Mucosa of rectum (tissue), 2 donors: ENCODE data around the gene PDE3A.

ENCODE experiments used
- H3K27ac ChIP-seq, 2 donors: one replicate each; pipeline ENCODE4 v1.7.0; 2013; ENCODE audit warnings: inconsistent platforms in 2 of 2, low read depth in 2 of 2, low read length in 2 of 2
- H3K27me3 ChIP-seq, 2 donors: one replicate each; pipeline ENCODE4 v1.7.0; 2013; ENCODE audit warnings: low read length in 2 of 2; ENCODE audit not compliant: control insufficient read depth in 2 of 2, insufficient read depth in 2 of 2
- H3K36me3 ChIP-seq, 2 donors: one replicate each; pipeline ENCODE4 v1.7.0; 2013; ENCODE audit warnings: low read length in 2 of 2; ENCODE audit not compliant: control insufficient read depth in 2 of 2, insufficient read depth in 2 of 2
- H3K4me1 ChIP-seq, 2 donors: one replicate each; pipeline ENCODE4 v1.7.0; 2013; ENCODE audit warnings: low read length in 2 of 2, mild to moderate bottlenecking in 1 of 2; ENCODE audit not compliant: control insufficient read depth in 2 of 2, insufficient read depth in 2 of 2
- H3K4me3 ChIP-seq, 2 donors: one replicate each; pipeline ENCODE4 v1.7.0; 2013; ENCODE audit warnings: low read length in 2 of 2
- H3K9ac ChIP-seq, 2 donors: one replicate each; pipeline ENCODE4 v1.7.0; 2013; ENCODE audit warnings: low read length in 2 of 2, low read depth in 1 of 2, mild to moderate bottlenecking in 1 of 2
- H3K9me3 ChIP-seq, 2 donors: one replicate each; pipeline ENCODE4 v1.7.0; 2013; ENCODE audit warnings: low read length in 2 of 2; ENCODE audit not compliant: control insufficient read depth in 2 of 2
- donor health status: healthy.
- donor health status: Normal muscosa, but diverticular disease.

Gene PDE3A

GRCh38 chr12:20510811-20511210 lies 142.5 kb downstream of the PDE3A start:
- Histone ChIP-seq H3K9ac (no peak overlapping the region), H3K9me3 (no peaks in the 10 kb centered on the region), H3K4me1 (no peaks in the 10 kb centered on the region), H3K36me3 (no peaks in the 10 kb centered on the region), H3K4me3 (no peak overlapping the region), H3K27ac (no peak overlapping the region), H3K27me3 (no peaks in the 10 kb centered on the region)

- Histone ChIP-seq H3K9ac (no peak overlapping the region), H3K27ac (no peak overlapping the region), H3K36me3 (no peaks in the 10 kb centered on the region), H3K9me3 (no peaks in the 10 kb centered on the region), H3K4me1 (no peaks in the 10 kb centered on the region), H3K4me3 (no peak overlapping the region), H3K27me3 (no peaks in the 10 kb centered on the region)
These were observed 144.9 kb downstream of the PDE3A start for GRCh38 chr12:20513189-20513588.

- H3K4me1 ChIP-seq: no peaks in the 10 kb centered on the region
- no peak overlapping the region for H3K27ac ChIP-seq
These were observed 146.3 kb downstream of the PDE3A start for GRCh38 chr12:20514598-20514997.

GRCh38 chr12:20520532-20520931 lies 152.2 kb downstream of the PDE3A start:
- Histone ChIP-seq H3K9me3 (no peaks in the 10 kb centered on the region), H3K27me3 (no peaks in the 10 kb centered on the region), H3K4me3 (no peak overlapping the region), H3K27ac (no peak overlapping the region), H3K36me3 (no peaks in the 10 kb centered on the region), H3K4me1 (no peaks in the 10 kb centered on the region), H3K9ac (no peak overlapping the region)

More at GRCh38 chr12:20514598-20514997, 146.3 kb downstream of the PDE3A start:
- no peak overlapping the region for H3K4me3 ChIP-seq
- no peaks in the 10 kb centered on the region for H3K9me3 ChIP-seq
- H3K27me3 ChIP-seq: no peaks in the 10 kb centered on the region
- H3K36me3 ChIP-seq: no peaks in the 10 kb centered on the region
- H3K9ac ChIP-seq: no peak overlapping the region

- Histone ChIP-seq H3K9me3 (no peaks in the 10 kb centered on the region), H3K4me3 (no peak overlapping the region), H3K27ac (no peak overlapping the region), H3K9ac (no peak overlapping the region), H3K4me1 (no peaks in the 10 kb centered on the region), H3K27me3 (no peaks in the 10 kb centered on the region), H3K36me3 (no peaks in the 10 kb centered on the region)
These were observed 155.3 kb downstream of the PDE3A start for GRCh38 chr12:20523658-20524057.

- H3K4me1 ChIP-seq: no peaks in the 10 kb centered on the region
- no peaks in the 10 kb centered on the region for H3K27me3 ChIP-seq
- no peak overlapping the region for H3K27ac ChIP-seq
- no peak overlapping the region for H3K9ac ChIP-seq
- no peak overlapping the region for H3K4me3 ChIP-seq
- no peaks in the 10 kb centered on the region for H3K9me3 ChIP-seq
- H3K36me3 ChIP-seq: no peaks in the 10 kb centered on the region
These were observed 155.8 kb downstream of the PDE3A start for GRCh38 chr12:20524113-20524512.

- Histone ChIP-seq H3K36me3 (no peaks in the 10 kb centered on the region), H3K27me3 (no peaks in the 10 kb centered on the region), H3K4me1 (no peaks in the 10 kb centered on the region), H3K27ac (no peak overlapping the region), H3K4me3 (no peak overlapping the region), H3K9ac (no peak overlapping the region), H3K9me3 (no peaks in the 10 kb centered on the region)
These were observed 156.8 kb downstream of the PDE3A start for GRCh38 chr12:20525064-20525610.

GRCh38 chr12:20527417-20528163 lies 159.3 kb downstream of the PDE3A start:
- Histone ChIP-seq H3K9me3 (no peaks in the 10 kb centered on the region), H3K27me3 (no peaks in the 10 kb centered on the region), H3K9ac (no peak overlapping the region), H3K27ac (no peak overlapping the region), H3K4me1 (no peaks in the 10 kb centered on the region), H3K36me3 (no peaks in the 10 kb centered on the region), H3K4me3 (no peak overlapping the region)

GRCh38 chr12:20528208-20528607 lies 159.9 kb downstream of the PDE3A start:
- Histone ChIP-seq H3K9me3 (no peaks in the 10 kb centered on the region), H3K4me3 (no peak overlapping the region), H3K9ac (no peak overlapping the region), H3K27ac (no peak overlapping the region), H3K27me3 (no peaks in the 10 kb centered on the region), H3K4me1 (no peaks in the 10 kb centered on the region), H3K36me3 (no peaks in the 10 kb centered on the region)

GRCh38 chr12:20546267-20546666 lies 177.9 kb downstream of the PDE3A start:
- Histone ChIP-seq H3K36me3 (no peaks in the 10 kb centered on the region), H3K27me3 (no peaks in the 10 kb centered on the region), H3K27ac (no peak overlapping the region), H3K4me1 (no peaks in the 10 kb centered on the region), H3K9me3 (no peaks in the 10 kb centered on the region), H3K9ac (no peak overlapping the region), H3K4me3 (no peak overlapping the region)
